Stomach (tissue), 9 donors: ENCODE data around the gene ZNF532. TPM values are rescaled to one million over a fixed set of nuclear protein-coding genes. Genes with fewer than 3 reads are reported as not detected.
A peak's percentile ranks its signal among the peaks of the same experiment; 100 is the strongest.

Experiments used
- DNase-seq, 2 donors: peaks; one replicate each; pipeline versions ENCODE4 v3.0.0 to v3.0.0-alpha.2; 2013 to 2019
- H3K27ac ChIP-seq, 5 donors: fragments of 200-600 bp in 4 of 5; sonication (generic) in 4 of 5; one replicate each; pipeline ENCODE4 v1.5.1; 2013 to 2019; ENCODE audit warnings: mild to moderate bottlenecking in 1 of 5, moderate library complexity in 1 of 5
- H3K27me3 ChIP-seq, 3 donors: fragments of 200-600 bp; sonication (generic); one replicate each; pipeline ENCODE4 v1.5.1; 2017 to 2019; ENCODE audit warnings: mixed run types in 1 of 3
- H3K36me3 ChIP-seq, 4 donors: fragments of 200-600 bp; sonication (generic); 1 replicate in 3 of 4; 2 replicates in 1 of 4; pipeline ENCODE4 v1.5.1; 2016 to 2019
- H3K4me1 ChIP-seq, 4 donors: fragments of 200-600 bp; sonication (generic); one replicate each; pipeline ENCODE4 v1.5.1; 2016 to 2019
- H3K4me3 ChIP-seq, 4 donors: fragments of 200-600 bp; sonication (generic) in 3 of 4; one replicate each; pipeline ENCODE4 v1.5.1; 2016 to 2019; ENCODE audit warnings: mild to moderate bottlenecking in 1 of 4
- H3K9me3 ChIP-seq, 4 donors: fragments of 200-600 bp; sonication (generic); one replicate each; pipeline ENCODE4 v1.5.1; 2016 to 2019
- EP300 ChIP-seq: sonication (generic); formaldehyde crosslinking; IDR thresholded peaks from one replicate; pipeline ENCODE4 v1.6.1; 2017; ENCODE audit warnings: antibody characterized with exemption
- POLR2A ChIP-seq, 4 donors: fragments of 450-650 bp; IDR thresholded peaks; one replicate each; pipeline ENCODE4 v1.6.1; 2016; ENCODE audit warnings: antibody characterized with exemption in 4 of 4, control low read depth in 2 of 4, mild to moderate bottlenecking in 1 of 4, moderate library complexity in 1 of 4
- POLR2AphosphoS5 ChIP-seq, 3 donors: sonication (generic); formaldehyde crosslinking; IDR thresholded peaks; one replicate each; pipeline ENCODE4 v1.6.1; 2016; ENCODE audit warnings: antibody characterized with exemption in 3 of 3
- WGBS, 5 donors: extraction: QIAGEN DNeasy Blood & Tissue Kit in 3 of 5; methylation state at CpG; one replicate each; pipeline versions ENCODE4 v1.1.5 to v1.1.7; 2013 to 2018; 5-methylcytosine and 5-hydroxymethylcytosine counted together
- intact Hi-C: fragments of 100-400 bp; cut with DNase I; formaldehyde crosslinking; loops from one replicate; pipeline ENCODE4 v1.15.1; 2023; ENCODE audit warnings: low total_unique reads
- polyA plus RNA-seq, 3 donors: library from polyadenylated mRNA; stranded (reverse); fragments of 200-250 nt; gene quantifications; one replicate each; pipeline ENCODE4 v1.2.3, GENCODE V29; 2013
- total RNA-seq, 5 donors: library from RNA; depleted of rRNA; stranded (reverse); fragments of >200 nt; gene quantifications; one replicate each; pipeline versions ENCODE4 v1.1.0 to v1.2.3, GENCODE V29; 2014 to 2016
- TF ChIP-seq, protein P1 (sequence below), 7 experiments: fragments of 450-650 bp in 4 of 7; fragments of 200-600 bp in 3 of 7; sonication (generic) in 3 of 7; IDR thresholded peaks; one replicate each; pipeline ENCODE4 v1.5.1; 2016 to 2019; ENCODE audit warnings: antibody characterized with exemption in 7 of 7, control low read depth in 2 of 7, mild to moderate bottlenecking in 1 of 7
- donor health status: healthy with polysubstance abuse.
- donor health status: Bipolar disorder and iron deficiency.
- donor health status: healthy.

ZNF532 gene
- total and polyA plus RNA-seq, 8 donors = 2.9 to 53.7 (median 18.4) TPM

DNA sequence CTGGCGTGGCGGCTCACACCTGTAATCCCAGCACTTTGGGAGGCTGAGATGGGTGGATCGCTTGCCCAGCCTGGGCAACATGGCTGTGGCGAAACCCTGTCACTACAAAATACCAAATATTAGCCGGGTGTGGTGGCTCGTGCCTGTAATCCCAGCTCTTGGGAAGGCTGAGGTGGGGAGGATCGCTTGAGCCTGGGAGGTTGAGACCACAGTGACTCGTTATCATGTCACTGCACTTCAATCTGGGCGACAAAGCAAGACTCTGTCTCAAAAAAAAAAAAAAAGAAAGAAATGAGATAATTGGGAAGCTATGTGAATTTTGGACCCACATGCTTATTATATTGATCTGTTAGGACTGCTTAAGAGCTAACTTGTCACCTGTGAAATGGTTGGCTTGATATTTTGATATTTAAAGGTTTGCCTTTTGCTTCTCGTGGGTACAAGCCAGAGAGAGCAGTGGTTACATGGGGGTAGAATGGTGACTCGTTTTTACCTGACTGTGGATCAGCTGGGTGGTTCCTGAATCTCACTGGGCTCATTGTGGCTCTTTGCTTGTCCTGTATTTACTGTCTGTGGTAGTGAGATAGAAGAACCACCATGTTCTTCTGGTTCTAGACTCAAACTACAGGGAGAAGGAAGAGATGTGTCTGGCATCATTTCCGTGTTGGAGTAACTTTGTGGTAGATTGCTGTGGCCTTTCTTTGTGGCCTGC is 28.9 kb downstream of the ZNF532 start:
- intact Hi-C loops = no loop called here
- H3K9me3 ChIP-seq = no peaks in the 10 kb centered on the region
- 91 to 94% (median 92%) methylated on average over 12 of the region's 12 CpGs for WGBS, 5 donors
- H3K27ac ChIP-seq = no peak overlapping the region
- H3K4me1 ChIP-seq = peaks cover 0 to 42% (median 19%) of the 10 kb centered on the region in 4 donors
- DNase-seq = no peak
- no peak overlapping the region for H3K4me3 ChIP-seq
- H3K27me3 ChIP-seq = no peaks in the 10 kb centered on the region
- H3K36me3 ChIP-seq = peaks cover 0 to 7% (median 4%) of the 10 kb centered on the region in 4 donors
- TF ChIP-seq POLR2A (IDR thresholded peaks at IDR 0.05) (no peak), POLR2AphosphoS5 (IDR thresholded peaks at IDR 0.05) (no peak)
- TF ChIP-seq, protein P1, sequence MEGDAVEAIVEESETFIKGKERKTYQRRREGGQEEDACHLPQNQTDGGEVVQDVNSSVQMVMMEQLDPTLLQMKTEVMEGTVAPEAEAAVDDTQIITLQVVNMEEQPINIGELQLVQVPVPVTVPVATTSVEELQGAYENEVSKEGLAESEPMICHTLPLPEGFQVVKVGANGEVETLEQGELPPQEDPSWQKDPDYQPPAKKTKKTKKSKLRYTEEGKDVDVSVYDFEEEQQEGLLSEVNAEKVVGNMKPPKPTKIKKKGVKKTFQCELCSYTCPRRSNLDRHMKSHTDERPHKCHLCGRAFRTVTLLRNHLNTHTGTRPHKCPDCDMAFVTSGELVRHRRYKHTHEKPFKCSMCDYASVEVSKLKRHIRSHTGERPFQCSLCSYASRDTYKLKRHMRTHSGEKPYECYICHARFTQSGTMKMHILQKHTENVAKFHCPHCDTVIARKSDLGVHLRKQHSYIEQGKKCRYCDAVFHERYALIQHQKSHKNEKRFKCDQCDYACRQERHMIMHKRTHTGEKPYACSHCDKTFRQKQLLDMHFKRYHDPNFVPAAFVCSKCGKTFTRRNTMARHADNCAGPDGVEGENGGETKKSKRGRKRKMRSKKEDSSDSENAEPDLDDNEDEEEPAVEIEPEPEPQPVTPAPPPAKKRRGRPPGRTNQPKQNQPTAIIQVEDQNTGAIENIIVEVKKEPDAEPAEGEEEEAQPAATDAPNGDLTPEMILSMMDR (IDR thresholded peaks at IDR 0.05) = no peak

DNA sequence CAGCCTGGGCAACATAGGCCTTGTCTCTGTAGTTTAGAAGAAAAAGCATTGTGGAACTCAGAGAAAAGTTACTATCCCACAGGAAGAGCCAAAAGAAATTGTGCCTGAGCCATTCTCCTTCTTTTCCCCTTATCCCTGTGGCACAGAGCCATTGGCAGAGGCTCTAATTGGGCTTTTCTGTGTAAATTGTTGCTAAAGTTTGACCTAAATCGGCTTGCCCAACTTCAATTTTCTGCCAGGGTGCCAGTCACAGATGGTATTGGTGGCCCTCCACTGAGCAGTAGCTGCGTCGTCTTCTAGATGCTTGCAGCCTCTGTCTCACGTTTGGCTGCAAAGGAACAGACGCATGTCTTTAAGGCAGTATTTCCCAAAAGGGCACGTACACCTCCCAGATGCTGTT is 30.3 kb downstream of the ZNF532 start:
- Histone ChIP-seq H3K27me3 (no peaks in the 10 kb centered on the region), H3K4me3 (no peak overlapping the region), H3K9me3 (no peaks in the 10 kb centered on the region), H3K27ac (no peak overlapping the region), H3K36me3 (peaks cover 0 to 15% (median 7%) of the 10 kb centered on the region in 4 donors), H3K4me1 (peaks cover 0 to 46% (median 19%) of the 10 kb centered on the region in 4 donors)
- TF ChIP-seq, protein P1 (IDR thresholded peaks at IDR 0.05) = no peak
- TF ChIP-seq POLR2AphosphoS5 (IDR thresholded peaks at IDR 0.05) = no peak
- TF ChIP-seq EP300 = no peak
- DNase-seq = no peak
- WGBS, 5 donors = 66 to 78% (median 71%) methylated on average over 6 of the region's 6 CpGs
- intact Hi-C loops = no loop called here

DNA sequence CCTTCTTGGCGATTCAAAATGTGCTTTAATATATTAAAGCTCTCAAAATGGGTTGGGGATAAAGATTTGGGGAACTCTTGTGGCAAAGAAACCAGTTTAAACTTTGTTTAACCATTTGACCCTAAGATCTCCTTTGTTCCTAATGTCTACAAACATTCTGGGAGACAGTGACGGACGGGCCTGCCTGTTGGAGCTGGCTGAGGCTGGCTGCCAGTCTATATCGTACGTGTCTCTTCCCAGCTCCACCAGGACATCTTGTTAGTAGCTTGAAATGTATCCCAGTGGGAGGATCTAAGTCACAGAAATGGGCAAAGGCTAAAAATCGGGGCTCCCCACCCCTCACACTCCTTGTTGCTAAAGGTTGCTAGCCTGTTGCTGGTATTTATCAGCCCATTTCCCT is 30.7 kb downstream of the ZNF532 start:
- H3K9me3 ChIP-seq = no peaks in the 10 kb centered on the region
- peak overlapping the region in 1 of 5 donors; percentile 7 for H3K27ac ChIP-seq
- no peak overlapping the region for H3K4me3 ChIP-seq
- intact Hi-C loops = no loop called here
- 61 to 71% (median 65%) methylated on average over 6 of the region's 6 CpGs for WGBS, 5 donors
- TF ChIP-seq, protein P1 (IDR thresholded peaks at IDR 0.05) = no peak
- TF ChIP-seq POLR2A (IDR thresholded peaks at IDR 0.05) (no peak), POLR2AphosphoS5 (IDR thresholded peaks at IDR 0.05) (no peak), EP300 (no peak)
- H3K36me3 ChIP-seq = peaks cover 0 to 18% (median 7%) of the 10 kb centered on the region in 4 donors
- no peaks in the 10 kb centered on the region for H3K27me3 ChIP-seq
- H3K4me1 ChIP-seq = peaks cover 0 to 46% (median 19%) of the 10 kb centered on the region in 4 donors
- DNase-seq = no peak

DNA sequence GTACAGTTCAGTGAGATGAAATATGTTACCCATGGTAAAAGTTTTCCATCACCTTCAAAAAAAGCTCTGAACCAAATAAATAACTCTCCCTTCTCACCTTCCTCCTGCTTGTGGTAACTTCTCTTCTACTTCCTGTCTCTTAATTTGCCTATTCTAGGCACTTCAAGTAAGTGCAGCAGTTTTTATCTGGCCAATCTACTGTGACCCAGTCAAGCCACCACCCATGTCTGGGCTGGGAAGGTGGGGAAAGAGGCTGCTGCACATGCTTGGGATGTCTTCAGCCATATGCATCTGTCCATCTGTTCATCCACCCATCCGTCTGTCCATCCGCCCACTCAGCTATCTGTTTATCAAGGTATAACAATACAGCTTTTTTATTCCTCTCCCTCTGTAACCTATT is 31.6 kb downstream of the ZNF532 start:
- Histone ChIP-seq H3K4me1 (peaks cover 0 to 41% (median 18%) of the 10 kb centered on the region in 4 donors), H3K27me3 (no peaks in the 10 kb centered on the region), H3K9me3 (no peaks in the 10 kb centered on the region), H3K27ac (peak overlapping the region in 1 of 5 donors; percentile 7), H3K4me3 (no peak overlapping the region), H3K36me3 (peaks cover 0 to 23% (median 8%) of the 10 kb centered on the region in 4 donors)
- TF ChIP-seq POLR2AphosphoS5 (IDR thresholded peaks at IDR 0.05) = no peak
- TF ChIP-seq POLR2A (IDR thresholded peaks at IDR 0.05) = no peak
- no peak for TF ChIP-seq EP300
- TF ChIP-seq, protein P1 (IDR thresholded peaks at IDR 0.05) = no peak
- intact Hi-C loops = no loop called here
- no peak for DNase-seq
- WGBS, 5 donors = 86 to 95% (median 91%) methylated on average over 2 of the region's 2 CpGs
